OCI-M2 (cell line): ENCODE measurements around the gene GMPPA.

Experiments used
- DNase-seq: peaks from one replicate; lab custom pipeline; 2025; ENCODE audit not compliant: unreplicated experiment; lab: John Stamatoyannopoulos, UW

The GMPPA gene

DNA sequence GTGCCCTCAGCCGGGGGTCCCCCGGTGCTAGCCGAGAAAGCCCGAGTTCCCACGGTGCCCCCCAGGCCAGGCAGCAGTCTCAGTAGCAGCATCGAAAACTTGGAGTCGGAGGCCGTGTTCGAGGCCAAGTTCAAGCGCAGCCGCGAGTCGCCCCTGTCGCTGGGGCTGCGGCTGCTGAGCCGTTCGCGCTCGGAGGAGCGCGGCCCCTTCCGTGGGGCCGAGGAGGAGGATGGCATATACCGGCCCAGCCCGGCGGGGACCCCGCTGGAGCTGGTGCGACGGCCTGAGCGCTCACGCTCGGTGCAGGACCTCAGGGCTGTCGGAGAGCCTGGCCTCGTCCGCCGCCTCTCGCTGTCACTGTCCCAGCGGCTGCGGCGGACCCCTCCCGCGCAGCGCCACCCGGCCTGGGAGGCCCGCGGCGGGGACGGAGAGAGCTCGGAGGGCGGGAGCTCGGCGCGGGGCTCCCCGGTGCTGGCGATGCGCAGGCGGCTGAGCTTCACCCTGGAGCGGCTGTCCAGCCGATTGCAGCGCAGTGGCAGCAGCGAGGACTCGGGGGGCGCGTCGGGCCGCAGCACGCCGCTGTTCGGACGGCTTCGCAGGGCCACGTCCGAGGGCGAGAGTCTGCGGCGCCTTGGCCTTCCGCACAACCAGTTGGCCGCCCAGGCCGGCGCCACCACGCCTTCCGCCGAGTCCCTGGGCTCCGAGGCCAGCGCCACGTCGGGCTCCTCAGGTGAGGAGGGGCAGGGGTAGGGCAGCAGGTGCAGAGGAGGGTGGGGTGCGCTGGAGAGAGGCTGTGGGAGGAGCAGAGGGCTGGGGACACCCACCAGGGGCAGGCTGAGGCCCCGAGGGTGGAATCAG is 14.1 kb upstream of the GMPPA start:
- no peak for DNase-seq

DNA sequence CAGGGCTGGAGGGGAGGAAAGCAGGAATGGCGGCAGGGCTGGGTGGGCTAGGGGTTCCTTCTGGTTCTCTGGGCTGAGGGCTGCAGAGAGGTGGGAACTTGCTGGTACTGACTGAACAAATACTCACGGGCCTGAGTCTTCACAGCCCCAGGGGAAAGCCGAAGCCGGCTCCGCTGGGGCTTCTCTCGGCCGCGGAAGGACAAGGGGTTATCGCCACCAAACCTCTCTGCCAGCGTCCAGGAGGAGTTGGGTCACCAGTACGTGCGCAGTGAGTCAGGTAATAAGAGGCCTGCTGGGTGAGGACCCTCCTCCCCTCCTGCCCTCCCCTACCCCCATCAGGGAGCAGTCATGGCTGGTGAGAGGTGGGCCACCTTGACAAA is 13.5 kb upstream of the GMPPA start:
- no peak for DNase-seq

DNA sequence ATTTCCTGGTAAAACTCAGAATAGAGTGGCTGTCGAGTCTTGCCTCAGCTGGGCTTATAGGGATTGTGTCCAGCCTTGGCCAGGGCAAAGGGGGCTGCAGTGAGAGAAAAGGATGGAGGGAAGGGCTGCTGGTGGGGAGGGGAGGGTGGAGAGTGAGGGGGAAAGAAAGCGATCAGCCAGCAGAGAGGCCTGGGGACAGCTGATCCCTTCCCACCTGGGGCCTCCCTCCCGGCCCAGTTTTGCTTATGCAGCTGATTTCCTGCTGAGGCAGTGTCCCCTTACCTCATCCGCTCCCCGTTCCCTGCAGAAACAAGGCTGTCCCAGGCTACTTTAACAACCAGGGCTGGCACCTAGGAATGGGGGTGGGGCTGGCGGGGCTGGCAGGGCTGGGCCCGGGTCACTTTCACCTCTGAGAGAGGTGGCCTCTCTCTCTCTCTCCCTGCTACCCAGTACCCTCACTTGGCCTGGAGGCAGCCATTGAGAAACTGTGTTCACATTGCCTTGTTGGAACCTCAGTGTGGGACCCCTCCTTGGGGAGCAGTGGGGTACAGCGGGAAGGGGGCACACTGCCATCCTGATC is 12.2 kb upstream of the GMPPA start:
- no peak for DNase-seq

DNA sequence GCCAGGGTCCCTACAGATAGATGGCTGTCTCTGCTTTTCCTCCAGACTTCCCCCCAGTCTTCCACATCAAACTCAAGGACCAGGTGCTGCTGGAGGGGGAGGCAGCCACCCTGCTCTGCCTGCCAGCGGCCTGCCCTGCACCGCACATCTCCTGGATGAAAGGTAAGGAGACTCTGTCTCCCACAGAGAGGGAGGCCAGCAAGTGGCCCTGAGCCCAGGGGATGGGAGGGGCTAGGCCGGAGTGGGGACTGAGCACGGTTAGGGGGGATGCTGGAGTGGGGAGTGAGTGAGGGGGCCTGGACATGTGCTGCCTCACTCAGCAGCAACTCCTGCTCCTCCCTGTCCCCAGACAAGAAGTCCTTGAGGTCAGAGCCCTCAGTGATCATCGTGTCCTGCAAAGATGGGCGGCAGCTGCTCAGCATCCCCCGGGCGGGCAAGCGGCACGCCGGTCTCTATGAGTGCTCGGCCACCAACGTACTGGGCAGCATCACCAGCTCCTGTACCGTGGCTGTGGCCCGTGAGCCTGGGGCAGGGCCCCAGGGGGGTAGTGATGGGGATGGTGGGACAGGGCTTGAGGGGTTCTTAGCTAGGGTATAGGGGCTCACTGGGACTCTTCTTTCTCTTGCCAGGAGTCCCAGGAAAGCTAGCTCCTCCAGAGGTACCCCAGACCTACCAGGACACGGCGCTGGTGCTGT is 10.4 kb upstream of the GMPPA start:
- no peak for DNase-seq

DNA sequence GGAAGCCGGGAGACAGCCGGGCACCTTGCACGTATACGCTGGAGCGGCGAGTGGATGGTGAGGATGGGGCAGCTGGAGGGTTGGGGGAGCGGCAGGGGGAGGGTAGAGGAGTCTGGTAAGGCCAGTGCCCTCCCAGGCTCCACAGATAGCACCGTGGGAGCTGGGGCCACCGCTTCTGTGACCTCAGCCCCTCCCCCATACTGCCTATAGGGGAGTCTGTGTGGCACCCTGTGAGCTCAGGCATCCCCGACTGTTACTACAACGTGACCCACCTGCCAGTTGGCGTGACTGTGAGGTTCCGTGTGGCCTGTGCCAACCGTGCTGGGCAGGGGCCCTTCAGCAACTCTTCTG is 9.9 kb upstream of the GMPPA start:
- no peak for DNase-seq

DNA sequence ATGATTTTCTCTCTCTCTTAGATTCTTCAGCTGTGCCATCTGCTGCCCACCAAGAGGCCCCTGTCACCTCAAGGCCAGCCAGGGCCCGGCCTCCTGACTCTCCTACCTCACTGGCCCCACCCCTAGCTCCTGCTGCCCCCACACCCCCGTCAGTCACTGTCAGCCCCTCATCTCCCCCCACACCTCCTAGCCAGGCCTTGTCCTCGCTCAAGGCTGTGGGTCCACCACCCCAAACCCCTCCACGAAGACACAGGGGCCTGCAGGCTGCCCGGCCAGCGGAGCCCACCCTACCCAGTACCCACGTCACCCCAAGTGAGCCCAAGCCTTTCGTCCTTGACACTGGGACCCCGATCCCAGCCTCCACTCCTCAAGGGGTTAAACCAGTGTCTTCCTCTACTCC is 9.4 kb upstream of the GMPPA start:
- no peak for DNase-seq

DNA sequence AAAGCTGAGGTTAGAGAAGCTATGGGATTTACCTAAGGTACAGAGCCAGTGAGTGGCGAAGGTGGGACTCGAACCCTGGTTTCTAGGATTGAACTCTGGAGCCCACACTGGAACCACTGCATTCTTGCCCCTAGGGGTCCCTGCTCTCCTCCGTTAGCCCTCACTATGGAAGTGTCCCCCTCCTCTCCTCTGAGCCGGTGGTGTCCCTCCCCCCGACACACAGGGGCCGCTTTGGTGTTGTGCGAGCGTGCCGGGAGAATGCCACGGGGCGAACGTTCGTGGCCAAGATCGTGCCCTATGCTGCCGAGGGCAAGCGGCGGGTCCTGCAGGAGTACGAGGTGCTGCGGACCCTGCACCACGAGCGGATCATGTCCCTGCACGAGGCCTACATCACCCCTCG is 8.5 kb upstream of the GMPPA start:
- DNase-seq, result no peak

DNA sequence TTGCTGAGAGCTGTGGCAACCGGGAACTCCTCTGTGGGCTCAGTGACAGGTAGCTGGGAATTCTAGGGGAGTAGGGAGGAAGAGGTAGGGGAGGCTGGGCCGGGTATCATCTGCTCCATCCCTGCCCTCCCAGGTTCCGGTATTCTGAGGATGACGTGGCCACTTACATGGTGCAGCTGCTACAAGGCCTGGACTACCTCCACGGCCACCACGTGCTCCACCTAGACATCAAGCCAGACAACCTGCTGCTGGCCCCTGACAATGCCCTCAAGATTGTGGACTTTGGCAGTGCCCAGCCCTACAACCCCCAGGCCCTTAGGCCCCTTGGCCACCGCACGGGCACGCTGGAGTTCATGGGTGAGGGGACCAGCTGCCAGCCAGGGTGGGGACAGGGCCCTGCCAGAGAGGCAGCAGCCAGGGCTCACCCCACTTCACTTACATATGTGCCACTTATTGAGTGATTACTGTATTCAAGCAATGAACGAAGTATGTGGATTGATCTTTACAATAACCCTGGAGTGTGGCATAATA is 8.0 kb upstream of the GMPPA start:
- DNase-seq, result no peak

DNA sequence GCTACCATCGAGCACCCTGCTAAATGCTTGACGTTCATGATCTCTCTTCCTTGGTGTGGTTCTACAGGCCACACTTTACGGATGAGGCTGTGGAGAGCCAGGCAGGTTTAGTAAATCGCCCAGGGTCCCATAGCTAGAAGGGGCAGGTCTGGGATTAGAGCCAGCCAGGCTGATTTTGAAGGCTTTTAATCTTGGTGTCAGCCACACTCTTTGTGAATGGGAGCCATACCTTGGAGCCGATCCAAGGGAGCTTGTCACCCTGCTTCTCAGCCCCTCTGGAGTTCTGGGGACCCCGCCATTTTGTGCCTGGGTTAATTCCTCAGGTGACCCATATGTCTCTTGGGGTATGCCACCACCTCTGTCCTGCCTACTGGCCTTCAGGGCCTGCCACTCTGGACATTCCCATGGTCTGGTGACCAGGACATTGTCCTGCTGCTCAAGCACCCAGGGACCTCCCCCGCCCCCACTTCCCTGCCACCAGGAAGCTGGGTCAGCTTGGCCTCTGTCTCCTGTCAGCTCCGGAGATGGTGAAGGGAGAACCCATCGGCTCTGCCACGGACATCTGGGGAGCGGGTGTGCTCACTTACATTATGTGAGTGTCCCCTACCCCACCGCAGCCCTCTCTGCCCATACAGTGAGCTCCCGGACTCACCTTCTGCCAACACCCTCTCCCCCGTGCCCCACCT is 7.3 kb upstream of the GMPPA start:
- no peak for DNase-seq

DNA sequence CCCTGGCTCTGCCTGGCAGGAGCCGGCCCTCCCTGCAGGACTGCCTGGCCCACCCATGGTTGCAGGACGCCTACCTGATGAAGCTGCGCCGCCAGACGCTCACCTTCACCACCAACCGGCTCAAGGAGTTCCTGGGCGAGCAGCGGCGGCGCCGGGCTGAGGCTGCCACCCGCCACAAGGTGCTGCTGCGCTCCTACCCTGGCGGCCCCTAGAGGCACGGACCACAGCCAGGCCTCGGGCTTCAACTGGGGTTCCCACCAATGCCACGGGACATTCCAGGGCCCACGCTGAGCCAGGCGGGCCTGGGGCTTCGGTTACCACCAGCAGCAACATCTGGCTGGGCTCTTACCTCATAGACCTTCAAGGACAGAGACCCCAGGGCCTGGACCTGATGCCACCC is 6.1 kb upstream of the GMPPA start:
- DNase-seq, result no peak

DNA sequence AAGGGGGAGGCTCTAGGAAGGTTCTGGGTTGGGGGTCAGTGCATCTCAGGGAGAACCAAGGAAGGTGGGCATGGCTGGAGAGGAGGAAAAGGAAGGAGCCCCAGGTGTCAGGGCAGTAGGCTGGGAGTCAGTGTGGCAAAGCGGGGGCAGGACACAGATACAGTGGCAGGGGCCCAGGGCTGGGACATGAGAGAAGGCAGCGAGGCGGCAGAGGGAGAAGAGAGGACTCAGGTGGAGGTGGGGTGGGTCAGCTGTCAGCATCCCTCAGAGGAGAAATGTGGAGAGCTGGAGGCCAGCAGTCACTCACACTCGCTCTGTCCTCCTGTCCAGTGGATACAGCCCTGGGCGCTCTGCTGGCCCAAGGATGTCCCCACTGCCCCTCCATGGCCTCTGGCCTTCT is 5.6 kb upstream of the GMPPA start:
- DNase-seq, result no peak

DNA sequence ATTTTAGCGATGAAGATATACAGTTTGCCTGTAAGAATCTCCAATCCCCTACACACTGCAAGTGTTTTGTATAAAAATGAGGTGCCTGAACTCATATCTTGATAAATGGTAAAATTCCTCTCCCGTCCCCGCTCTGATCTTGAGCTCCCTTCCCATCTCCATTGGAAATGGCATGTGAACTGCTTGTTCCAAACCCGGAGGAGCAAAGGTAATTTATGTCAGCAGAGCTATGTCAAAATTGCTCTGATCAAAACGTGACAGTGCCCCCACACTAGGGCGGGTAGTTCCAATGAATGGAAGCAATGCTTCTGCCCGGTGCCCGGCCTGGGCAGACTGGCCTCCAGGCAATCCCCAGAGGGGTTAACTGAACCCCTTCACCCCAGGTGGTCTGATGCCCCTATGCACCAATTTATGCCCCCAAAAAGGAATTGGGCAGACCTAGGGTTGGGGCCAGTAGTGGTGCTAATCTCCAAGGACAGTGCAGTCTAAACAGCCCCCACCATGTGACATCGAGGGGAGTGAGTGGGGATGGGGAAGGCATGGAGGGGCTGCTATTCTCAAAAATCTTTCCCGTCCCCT is 3.6 kb upstream of the GMPPA start:
- DNase-seq, result no peak

DNA sequence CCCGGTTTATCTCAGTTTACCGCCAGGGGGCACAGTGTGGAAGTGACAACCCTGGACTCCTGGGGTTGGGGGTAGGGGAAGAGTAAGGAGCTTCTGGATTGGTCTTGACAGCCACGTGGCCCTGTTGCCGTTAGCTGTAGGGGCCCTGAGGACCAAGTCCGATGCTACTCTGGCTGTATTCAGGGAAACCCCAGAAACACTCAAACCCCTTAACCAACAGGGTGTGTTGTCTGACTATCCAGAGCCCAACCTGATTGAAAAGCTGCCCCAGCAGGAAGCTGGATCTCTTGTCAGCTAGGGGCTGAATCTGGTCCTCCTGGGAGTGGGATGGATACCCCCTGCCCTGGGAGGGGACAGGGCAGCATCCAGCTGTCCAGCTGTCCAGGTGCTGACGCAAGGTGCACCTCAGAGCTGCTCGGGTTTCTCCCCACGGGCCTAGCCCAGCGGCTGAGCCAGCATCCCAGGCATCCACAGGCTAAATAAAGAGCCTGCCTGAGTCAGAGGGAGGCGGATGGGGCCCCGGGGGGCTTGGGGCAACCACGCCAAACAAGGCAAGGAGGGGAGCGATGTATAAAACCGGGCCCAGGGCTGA is 3.1 kb upstream of the GMPPA start:
- peak; percentile 21 for DNase-seq

DNA sequence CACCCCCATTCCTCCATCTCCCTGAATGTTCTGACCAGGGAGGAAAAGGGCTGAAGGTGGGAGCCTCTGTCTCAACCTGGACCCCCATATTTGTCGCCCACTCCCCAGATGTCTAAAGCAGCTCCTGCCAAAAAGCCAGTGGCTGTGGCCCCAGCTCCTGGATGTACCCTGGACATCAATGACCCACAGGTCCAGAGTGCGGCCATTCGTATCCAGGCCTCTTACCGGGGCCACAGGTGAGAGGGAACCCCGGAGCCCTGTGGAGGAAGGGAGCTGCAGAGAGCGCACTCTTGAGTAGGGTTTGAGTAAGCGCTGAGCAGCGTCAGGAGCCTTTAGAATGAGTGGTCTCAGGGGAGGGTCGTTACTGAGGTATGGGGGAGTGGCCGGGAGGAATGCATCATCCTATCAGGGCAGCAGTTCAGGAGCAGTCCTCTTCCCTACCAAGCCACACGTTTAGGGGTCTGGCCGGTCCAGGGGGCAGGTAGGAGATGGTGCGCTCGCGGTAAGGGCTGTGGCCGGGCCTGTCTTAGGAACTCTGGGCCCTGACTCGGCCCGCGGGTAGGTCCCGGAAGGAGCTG is 2.4 kb upstream of the GMPPA start:
- DNase-seq, result no peak

DNA sequence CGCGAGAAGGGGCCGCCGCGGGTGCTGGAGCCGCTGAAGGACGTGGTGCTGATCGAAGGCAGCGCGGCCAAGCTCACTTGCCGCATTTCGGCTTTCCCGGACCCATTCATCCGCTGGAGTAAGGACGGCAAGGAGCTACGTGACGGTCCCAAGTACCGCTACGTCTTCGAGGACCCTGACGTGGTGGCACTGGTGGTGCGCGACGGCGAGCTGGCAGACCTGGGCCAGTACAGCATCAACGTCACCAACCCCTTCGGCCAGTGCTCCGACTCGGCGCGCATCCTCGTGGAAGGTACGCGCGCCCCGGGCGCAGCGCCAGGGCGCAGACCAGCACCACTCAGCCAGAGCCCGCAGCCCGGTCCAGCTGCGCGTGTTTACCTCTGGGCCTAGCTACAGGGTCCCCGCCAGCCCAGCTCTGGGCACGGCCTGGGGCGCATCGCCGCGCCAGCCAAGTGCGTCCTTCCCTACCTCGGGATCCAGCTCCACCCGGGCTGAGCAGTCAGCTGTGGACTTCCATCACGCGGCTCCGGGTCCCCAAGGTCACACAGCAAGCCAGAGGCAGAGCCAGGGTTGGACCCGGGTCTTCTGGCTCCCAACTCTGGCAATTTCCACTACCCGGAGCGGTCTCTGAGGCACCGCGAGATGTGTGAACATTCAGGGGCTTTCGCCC is 1.7 kb upstream of the GMPPA start:
- DNase-seq, result no peak

DNA sequence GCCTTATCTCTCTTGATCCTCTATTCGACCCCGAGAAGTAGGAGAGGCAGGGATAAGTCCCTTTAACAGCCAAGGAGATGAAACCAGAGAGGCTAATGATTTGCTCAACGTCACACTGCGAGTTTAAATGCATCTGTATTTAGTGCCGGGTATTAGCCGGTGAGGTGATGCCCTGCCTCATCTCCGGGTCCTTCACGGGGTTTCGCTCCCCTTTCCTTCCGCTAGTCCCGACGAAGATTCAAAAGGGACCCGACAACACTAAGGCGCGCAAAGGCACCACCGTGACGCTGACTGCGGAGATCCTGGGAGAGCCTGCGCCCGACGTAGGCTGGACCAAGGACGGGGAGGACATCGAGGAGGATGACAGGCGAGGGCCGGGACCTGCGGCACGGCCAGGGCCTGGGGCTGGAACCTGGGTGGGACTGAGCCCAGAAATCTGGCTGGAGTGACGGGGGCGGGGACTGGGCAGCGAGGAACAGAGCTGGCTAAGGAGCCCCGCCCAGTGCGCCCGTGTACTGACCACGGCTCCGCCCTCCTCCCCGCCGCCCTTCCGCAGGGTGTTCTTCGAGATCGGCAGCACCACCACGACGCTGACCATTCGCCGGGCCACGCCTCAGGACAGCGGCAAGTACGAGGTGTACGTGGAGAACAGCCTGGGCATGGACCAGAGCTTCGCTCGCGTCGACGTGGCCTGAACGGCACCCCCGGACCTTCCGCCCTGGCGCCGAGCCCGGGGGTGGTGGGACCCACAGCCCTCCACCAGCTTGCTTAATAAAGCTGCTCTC is 1.0 kb upstream of the GMPPA start:
- no peak for DNase-seq

DNA sequence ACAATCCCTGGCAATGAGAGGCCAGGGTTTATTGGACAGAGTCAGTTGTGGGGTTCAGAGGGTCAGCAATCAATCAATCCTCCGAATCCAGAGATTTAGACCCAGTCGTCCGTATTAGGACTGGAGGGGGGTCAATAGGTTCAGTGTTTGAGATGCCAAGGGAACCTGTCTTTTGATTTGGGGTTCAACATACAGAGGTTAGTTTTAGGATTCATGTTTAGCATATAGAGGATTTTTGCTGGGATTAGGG is 292 bp downstream of the GMPPA start:
- DNase-seq, result no peak

DNA sequence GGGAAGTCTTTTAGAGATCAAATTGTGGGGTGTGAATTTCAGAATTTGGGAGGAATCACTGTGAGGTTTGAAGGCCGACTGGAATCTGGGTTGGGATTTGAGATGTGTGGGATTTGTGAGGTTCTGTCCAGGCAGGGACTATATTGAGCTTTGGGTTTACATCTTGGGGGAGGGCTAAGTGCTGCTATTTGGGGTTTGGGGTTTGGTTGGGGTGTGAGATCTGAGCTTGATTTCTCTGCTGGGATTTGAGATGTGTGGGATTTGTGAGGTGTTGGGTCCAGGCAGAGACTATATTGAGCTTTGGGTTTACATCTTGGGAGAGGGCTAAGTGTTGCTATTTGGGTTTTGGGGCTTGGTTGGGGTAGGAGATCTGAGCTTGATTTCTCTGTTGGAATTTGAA is 864 bp downstream of the GMPPA start:
- DNase-seq, result no peak

DNA sequence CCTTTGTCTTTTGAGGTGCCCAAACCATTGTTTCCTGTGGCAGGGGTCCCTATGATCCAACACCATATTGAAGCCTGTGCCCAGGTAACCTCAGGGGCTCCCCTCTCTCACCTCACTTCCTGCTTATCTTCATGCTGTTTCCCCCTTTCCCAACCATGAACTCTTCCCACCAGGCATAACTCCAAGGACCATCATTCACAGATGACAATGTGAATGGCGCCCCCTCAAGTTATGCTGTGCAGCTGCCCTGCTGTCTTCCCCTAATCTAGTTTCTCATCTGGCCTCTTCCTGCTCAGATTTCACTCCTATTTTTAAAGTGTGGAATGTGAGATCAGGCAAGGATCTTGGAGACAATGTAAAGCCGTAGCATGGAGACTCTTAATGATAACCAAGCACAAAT is 1.4 kb downstream of the GMPPA start:
- DNase-seq, result no peak

DNA sequence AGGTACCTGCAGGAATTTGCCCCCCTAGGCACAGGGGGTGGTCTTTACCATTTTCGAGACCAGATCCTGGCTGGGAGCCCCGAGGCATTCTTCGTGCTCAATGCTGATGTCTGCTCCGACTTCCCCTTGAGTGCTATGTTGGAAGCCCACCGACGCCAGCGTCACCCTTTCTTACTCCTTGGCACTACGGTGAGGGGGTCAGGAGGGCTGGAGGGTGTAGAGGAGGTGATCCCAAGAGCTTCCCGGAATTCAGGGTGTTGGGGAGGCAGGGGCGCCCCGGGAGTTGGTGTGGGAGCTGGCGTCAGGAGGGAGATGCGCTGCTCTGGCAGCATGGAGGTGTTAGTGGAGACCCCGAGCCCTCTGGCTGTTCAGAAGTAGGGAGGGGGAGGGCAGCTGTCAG is 3.2 kb downstream of the GMPPA start:
- no peak for DNase-seq
